GM19099 (cell line): Measurements from ENCODE around the gene DGCR2.

Experiments used
- POLR2A ChIP-seq: IDR thresholded peaks from 3 replicates; pipeline ENCODE4 v1.6.1; 2011; ENCODE audit warnings: low read depth; ENCODE audit not compliant: insufficient read length; ENCODE audit errors: extremely low read depth

DGCR2 gene

GRCh38 chr22:19048531-19048930 lies 73.7 kb downstream of the DGCR2 start:
- no peak for TF ChIP-seq POLR2A

GRCh38 chr22:19047993-19048392 lies 74.2 kb downstream of the DGCR2 start:
- TF ChIP-seq POLR2A, result no peak

- no peak for TF ChIP-seq POLR2A
Observed at GRCh38 chr22:19046719-19047609, 75.2 kb downstream of the DGCR2 start.

GRCh38 chr22:19046287-19046686 lies 75.9 kb downstream of the DGCR2 start:
- TF ChIP-seq POLR2A, result no peak

GRCh38 chr22:19045094-19045493 lies 77.1 kb downstream of the DGCR2 start:
- no peak for TF ChIP-seq POLR2A

- TF ChIP-seq POLR2A, result no peak
Observed at GRCh38 chr22:19044381-19044780, 77.8 kb downstream of the DGCR2 start.

GRCh38 chr22:19043121-19044085 lies 78.8 kb downstream of the DGCR2 start:
- TF ChIP-seq POLR2A, result no peak

GRCh38 chr22:19042285-19043120 lies 79.7 kb downstream of the DGCR2 start:
- no peak for TF ChIP-seq POLR2A

GRCh38 chr22:19041704-19042074 lies 80.5 kb downstream of the DGCR2 start:
- no peak for TF ChIP-seq POLR2A

- TF ChIP-seq POLR2A, result no peak
Observed at GRCh38 chr22:19040888-19041703, 81.1 kb downstream of the DGCR2 start.

GRCh38 chr22:19040391-19040861 lies 81.8 kb downstream of the DGCR2 start:
- TF ChIP-seq POLR2A, result no peak

- TF ChIP-seq POLR2A, result no peak
Observed at GRCh38 chr22:19039796-19040280, 82.4 kb downstream of the DGCR2 start.

- TF ChIP-seq POLR2A, result no peak
Observed at GRCh38 chr22:19039448-19039780, 82.8 kb downstream of the DGCR2 start.

- TF ChIP-seq POLR2A, result no peak
Observed at GRCh38 chr22:19038728-19039447, 83.3 kb downstream of the DGCR2 start.

- TF ChIP-seq POLR2A, result no peak
Observed at GRCh38 chr22:19038164-19038546, 84.1 kb downstream of the DGCR2 start.
